Stomach (tissue), 9 donors: Measurements from ENCODE around the gene WSB2. TPM values are rescaled to one million over a fixed set of nuclear protein-coding genes. Genes with fewer than 3 reads are reported as not detected.

Experiments used
- DNase-seq, 2 donors: peaks; one replicate each; pipeline versions ENCODE4 v3.0.0 to v3.0.0-alpha.2; 2013 to 2019
- H3K27ac ChIP-seq, 5 donors: fragments of 200-600 bp in 4 of 5; sonication (generic) in 4 of 5; one replicate each; pipeline ENCODE4 v1.5.1; 2013 to 2019; ENCODE audit warnings: mild to moderate bottlenecking in 1 of 5, moderate library complexity in 1 of 5
- H3K27me3 ChIP-seq, 3 donors: fragments of 200-600 bp; sonication (generic); one replicate each; pipeline ENCODE4 v1.5.1; 2017 to 2019; ENCODE audit warnings: mixed run types in 1 of 3
- H3K36me3 ChIP-seq, 4 donors: fragments of 200-600 bp; sonication (generic); 1 replicate in 3 of 4; 2 replicates in 1 of 4; pipeline ENCODE4 v1.5.1; 2016 to 2019
- H3K4me1 ChIP-seq, 4 donors: fragments of 200-600 bp; sonication (generic); one replicate each; pipeline ENCODE4 v1.5.1; 2016 to 2019
- H3K4me3 ChIP-seq, 4 donors: fragments of 200-600 bp; sonication (generic) in 3 of 4; one replicate each; pipeline ENCODE4 v1.5.1; 2016 to 2019; ENCODE audit warnings: mild to moderate bottlenecking in 1 of 4
- H3K9me3 ChIP-seq, 4 donors: fragments of 200-600 bp; sonication (generic); one replicate each; pipeline ENCODE4 v1.5.1; 2016 to 2019
- CTCF ChIP-seq, 7 experiments: fragments of 450-650 bp in 4 of 7; fragments of 200-600 bp in 3 of 7; sonication (generic) in 3 of 7; IDR thresholded peaks; one replicate each; pipeline ENCODE4 v1.5.1; 2016 to 2019; ENCODE audit warnings: antibody characterized with exemption in 7 of 7, control low read depth in 2 of 7, mild to moderate bottlenecking in 1 of 7
- EP300 ChIP-seq: sonication (generic); formaldehyde crosslinking; IDR thresholded peaks from one replicate; pipeline ENCODE4 v1.6.1; 2017; ENCODE audit warnings: antibody characterized with exemption
- POLR2A ChIP-seq, 4 donors: fragments of 450-650 bp; IDR thresholded peaks; one replicate each; pipeline ENCODE4 v1.6.1; 2016; ENCODE audit warnings: antibody characterized with exemption in 4 of 4, control low read depth in 2 of 4, mild to moderate bottlenecking in 1 of 4, moderate library complexity in 1 of 4
- POLR2AphosphoS5 ChIP-seq, 3 donors: sonication (generic); formaldehyde crosslinking; IDR thresholded peaks; one replicate each; pipeline ENCODE4 v1.6.1; 2016; ENCODE audit warnings: antibody characterized with exemption in 3 of 3
- WGBS, 5 donors: extraction: QIAGEN DNeasy Blood & Tissue Kit in 3 of 5; methylation state at CpG; one replicate each; pipeline versions ENCODE4 v1.1.5 to v1.1.7; 2013 to 2018; 5-methylcytosine and 5-hydroxymethylcytosine counted together
- intact Hi-C: fragments of 100-400 bp; cut with DNase I; formaldehyde crosslinking; loops from one replicate; pipeline ENCODE4 v1.15.1; 2023; ENCODE audit warnings: low total_unique reads
- polyA plus RNA-seq, 3 donors: library from polyadenylated mRNA; stranded (reverse); fragments of 200-250 nt; gene quantifications; one replicate each; pipeline ENCODE4 v1.2.3, GENCODE V29; 2013
- total RNA-seq, 5 donors: library from RNA; depleted of rRNA; stranded (reverse); fragments of >200 nt; gene quantifications; one replicate each; pipeline versions ENCODE4 v1.1.0 to v1.2.3, GENCODE V29; 2014 to 2016
- donor health status: healthy with polysubstance abuse.
- donor health status: Bipolar disorder and iron deficiency.
- donor health status: healthy.

Gene WSB2
- total and polyA plus RNA-seq, 8 donors, result 32.4 to 110 (median 79.9) TPM

GRCh38 chr12:118032188-118032587 is 28.8 kb downstream of the WSB2 start:
- intact Hi-C loops, result loop anchor here (10.0 kb wide), 1 partner anchor 157 kb away; no protein-coding TSS in a partner anchor
- no peak for DNase-seq
- H3K27me3 ChIP-seq, result no peaks in the 10 kb centered on the region
- no peaks in the 10 kb centered on the region for H3K9me3 ChIP-seq
- H3K36me3 ChIP-seq, result peaks cover 62 to 100% (median 99%) of the 10 kb centered on the region in 4 donors
- WGBS, 5 donors, result 84 to 91% (median 86%) methylated on average over 7 of the region's 7 CpGs
- TF ChIP-seq POLR2AphosphoS5 (IDR thresholded peaks at IDR 0.05), result no peak
- no peak for TF ChIP-seq EP300
- TF ChIP-seq POLR2A (IDR thresholded peaks at IDR 0.05), result no peak
- no peak for TF ChIP-seq CTCF (IDR thresholded peaks at IDR 0.05)
- no peak overlapping the region for H3K4me3 ChIP-seq
- H3K27ac ChIP-seq, result no peak overlapping the region
- peaks cover 0 to 16% (median 7%) of the 10 kb centered on the region in 4 donors for H3K4me1 ChIP-seq

DNA sequence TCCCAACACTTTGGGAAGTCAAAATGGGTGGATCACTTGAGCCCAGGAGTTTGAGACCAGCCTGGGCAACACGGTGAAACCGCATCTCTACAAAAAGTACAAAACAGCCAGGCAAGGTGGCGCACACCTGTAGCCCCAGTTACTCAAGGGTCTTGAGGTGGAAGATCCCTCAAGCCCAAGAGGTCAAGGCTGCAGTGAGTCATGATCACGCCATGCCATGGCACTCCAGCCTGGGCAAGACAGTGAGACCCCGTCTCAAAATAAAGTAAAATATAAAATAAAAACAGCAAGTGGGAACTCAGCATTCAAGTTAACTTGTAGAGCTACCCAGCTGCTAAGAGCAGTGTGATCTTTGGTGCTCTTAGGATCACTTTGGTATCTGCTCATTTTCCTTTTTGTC is 31.8 kb downstream of the WSB2 start:
- Histone ChIP-seq H3K4me3 (no peak overlapping the region), H3K4me1 (peaks cover 0 to 4% (median 0%) of the 10 kb centered on the region in 4 donors), H3K27ac (no peak overlapping the region), H3K36me3 (peaks cover 53 to 100% (median 95%) of the 10 kb centered on the region in 4 donors), H3K27me3 (no peaks in the 10 kb centered on the region), H3K9me3 (no peaks in the 10 kb centered on the region)
- DNase-seq, result no peak
- 97 to 98% (median 97%) methylated on average over 5 of the region's 5 CpGs for WGBS, 5 donors
- intact Hi-C loops, result no loop called here
- TF ChIP-seq CTCF (IDR thresholded peaks at IDR 0.05) (no peak), EP300 (no peak), POLR2A (IDR thresholded peaks at IDR 0.05) (no peak), POLR2AphosphoS5 (IDR thresholded peaks at IDR 0.05) (no peak)

DNA sequence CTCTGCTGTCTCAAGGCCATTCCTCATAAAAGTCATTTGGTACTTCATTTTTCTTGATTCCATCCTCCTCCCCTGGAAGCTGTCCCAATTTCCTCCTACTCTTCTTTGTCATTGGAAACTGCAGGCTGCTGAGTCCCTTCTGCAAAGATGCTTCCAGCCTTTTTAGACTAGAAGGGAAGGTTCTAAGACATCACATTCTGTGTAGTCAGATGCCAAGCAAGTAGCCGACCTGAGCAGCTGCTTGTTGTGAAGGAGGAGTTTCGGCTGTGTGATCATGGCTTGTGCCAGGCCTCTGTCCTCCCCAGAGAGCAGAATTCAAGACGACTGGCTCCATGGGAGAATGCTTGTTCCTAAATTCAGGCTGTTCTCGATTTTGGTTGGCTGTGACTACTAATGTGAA is 35.8 kb downstream of the WSB2 start:
- H3K4me1 ChIP-seq, result no peaks in the 10 kb centered on the region
- intact Hi-C loops, result no loop called here
- DNase-seq, result no peak
- H3K27me3 ChIP-seq, result no peaks in the 10 kb centered on the region
- no peak overlapping the region for H3K4me3 ChIP-seq
- no peak overlapping the region for H3K27ac ChIP-seq
- WGBS, 5 donors, result 70 to 89% (median 86%) methylated on average over 4 of the region's 4 CpGs
- TF ChIP-seq POLR2AphosphoS5 (IDR thresholded peaks at IDR 0.05) (no peak), POLR2A (IDR thresholded peaks at IDR 0.05) (no peak), EP300 (no peak), CTCF (IDR thresholded peaks at IDR 0.05) (no peak)
- H3K36me3 ChIP-seq, result peaks cover 26 to 98% (median 89%) of the 10 kb centered on the region in 4 donors
- H3K9me3 ChIP-seq, result no peaks in the 10 kb centered on the region

DNA sequence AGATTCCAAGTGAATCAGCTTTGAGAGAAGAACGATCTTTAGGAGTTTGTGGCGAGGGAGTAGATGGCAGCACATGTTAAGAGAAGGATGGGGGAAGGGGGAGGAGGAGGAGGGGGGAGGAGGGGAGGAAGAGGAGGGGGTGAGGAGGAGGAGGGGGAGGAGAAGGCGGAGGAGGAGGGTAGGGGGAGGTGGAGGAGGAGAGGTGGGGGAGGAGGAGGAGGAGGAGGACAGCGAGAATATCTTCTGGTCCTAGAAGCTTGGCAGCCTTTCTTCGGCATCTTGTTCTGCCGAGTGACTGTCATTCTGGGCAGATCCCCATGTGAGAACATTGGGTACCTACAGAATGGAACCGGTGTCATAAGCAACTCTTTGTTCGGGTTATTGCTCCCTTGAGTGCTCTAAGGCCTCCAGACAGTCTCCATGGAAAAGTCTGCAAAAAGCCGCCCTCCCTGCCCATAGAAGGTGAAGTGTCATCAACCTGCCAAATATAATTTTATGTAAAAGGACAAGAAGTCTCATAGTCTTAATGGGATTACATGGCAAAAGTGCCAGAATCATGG is 37.6 kb downstream of the WSB2 start:
- Histone ChIP-seq H3K27ac (no peak overlapping the region), H3K36me3 (peaks cover 35 to 94% (median 85%) of the 10 kb centered on the region in 4 donors), H3K4me3 (no peak overlapping the region), H3K9me3 (no peaks in the 10 kb centered on the region), H3K4me1 (no peaks in the 10 kb centered on the region), H3K27me3 (no peaks in the 10 kb centered on the region)
- no peak for TF ChIP-seq POLR2AphosphoS5 (IDR thresholded peaks at IDR 0.05)
- TF ChIP-seq POLR2A (IDR thresholded peaks at IDR 0.05), result no peak
- TF ChIP-seq CTCF (IDR thresholded peaks at IDR 0.05), result no peak
- TF ChIP-seq EP300, result no peak
- 86 to 93% (median 88%) methylated on average over 8 to 9 of the region's 9 CpGs for WGBS, 5 donors
- intact Hi-C loops, result no loop called here
- no peak for DNase-seq
